Measurements from ENCODE around the gene NFATC1.

DNA sequence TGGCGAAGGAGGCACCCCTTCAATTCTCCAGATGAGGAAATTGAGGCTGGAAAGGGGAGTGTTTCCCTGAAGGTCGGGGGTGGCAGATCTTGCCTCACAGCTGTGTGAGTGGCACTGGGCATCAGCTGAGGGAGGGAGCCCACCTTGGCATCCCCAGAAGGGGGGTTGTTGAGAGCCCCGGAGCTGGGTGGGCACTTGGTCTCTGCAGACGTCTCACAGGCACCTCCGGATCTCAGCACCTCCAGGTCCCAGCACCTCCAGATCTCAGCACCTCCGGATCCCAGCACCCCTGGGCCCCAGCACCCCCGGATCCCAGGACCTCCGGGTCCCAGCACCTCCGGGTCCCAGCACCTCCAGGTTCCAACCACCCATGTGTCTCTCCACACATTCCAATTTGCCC is 137.9 kb downstream of the NFATC1 start:
- TF ChIP-seq, protein P1, sequence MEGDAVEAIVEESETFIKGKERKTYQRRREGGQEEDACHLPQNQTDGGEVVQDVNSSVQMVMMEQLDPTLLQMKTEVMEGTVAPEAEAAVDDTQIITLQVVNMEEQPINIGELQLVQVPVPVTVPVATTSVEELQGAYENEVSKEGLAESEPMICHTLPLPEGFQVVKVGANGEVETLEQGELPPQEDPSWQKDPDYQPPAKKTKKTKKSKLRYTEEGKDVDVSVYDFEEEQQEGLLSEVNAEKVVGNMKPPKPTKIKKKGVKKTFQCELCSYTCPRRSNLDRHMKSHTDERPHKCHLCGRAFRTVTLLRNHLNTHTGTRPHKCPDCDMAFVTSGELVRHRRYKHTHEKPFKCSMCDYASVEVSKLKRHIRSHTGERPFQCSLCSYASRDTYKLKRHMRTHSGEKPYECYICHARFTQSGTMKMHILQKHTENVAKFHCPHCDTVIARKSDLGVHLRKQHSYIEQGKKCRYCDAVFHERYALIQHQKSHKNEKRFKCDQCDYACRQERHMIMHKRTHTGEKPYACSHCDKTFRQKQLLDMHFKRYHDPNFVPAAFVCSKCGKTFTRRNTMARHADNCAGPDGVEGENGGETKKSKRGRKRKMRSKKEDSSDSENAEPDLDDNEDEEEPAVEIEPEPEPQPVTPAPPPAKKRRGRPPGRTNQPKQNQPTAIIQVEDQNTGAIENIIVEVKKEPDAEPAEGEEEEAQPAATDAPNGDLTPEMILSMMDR (IDR thresholded peaks at IDR 0.05), result no peak
- no peak for TF ChIP-seq POLR2A (IDR thresholded peaks at IDR 0.05)
